ENCODE data around the gene ARHGAP40. TPM values are rescaled to one million over a fixed set of nuclear protein-coding genes. Genes with fewer than 3 reads are reported as not detected.
"Not testable (repeated sequence)": the region's sequence is repeated elsewhere in the genome, so short reads cannot be mapped to it uniquely, and the experiment has no call there.

Gene ARHGAP40
- total RNA-seq, 4 donors from 2014 or later: not detected

- no peaks in the 10 kb centered on the region for H3K4me1 ChIP-seq
- no peaks in the 10 kb centered on the region for H3K36me3 ChIP-seq
- no peak for ATAC-seq
- no peak for TF ChIP-seq POLR2A (IDR thresholded peaks at IDR 0.05)
- no peak for TF ChIP-seq CTCF (IDR thresholded peaks at IDR 0.05)
- no peak for TF ChIP-seq POLR2AphosphoS5 (IDR thresholded peaks at IDR 0.05)
- peaks cover 53% of the 10 kb centered on the region for H3K27me3 ChIP-seq
- 66 to 71% methylated on average over 3 of the region's 3 CpGs for whole genome bisulfite sequencing, 2 donors (ENCODE audit: low coverage in 1 of 2)
- H3K27ac ChIP-seq: no peak overlapping the region
- no peaks in the 10 kb centered on the region for H3K9me3 ChIP-seq
- H3K4me3 ChIP-seq: no peak overlapping the region
These were observed 11.5 kb upstream of the ARHGAP40 start for GRCh38 chr20:38589967-38590675.

- ATAC-seq: no peak
- H3K4me3 ChIP-seq: no peak overlapping the region
- TF ChIP-seq POLR2AphosphoS5 (IDR thresholded peaks at IDR 0.05) (no peak), CTCF (IDR thresholded peaks at IDR 0.05) (no peak)
- H3K4me1 ChIP-seq: no peaks in the 10 kb centered on the region
- peaks cover 49% of the 10 kb centered on the region for H3K27me3 ChIP-seq
- no peaks in the 10 kb centered on the region for H3K9me3 ChIP-seq
- no peaks in the 10 kb centered on the region for H3K36me3 ChIP-seq
- H3K27ac ChIP-seq: no peak overlapping the region
- 75 to 100% methylated on average over 3 to 5 of the region's 18 CpGs for WGBS, 2 donors (ENCODE audit: low coverage in 1 of 2)
These were observed 10.7 kb upstream of the ARHGAP40 start for GRCh38 chr20:38590676-38591473.

GRCh38 chr20:38591474-38592410 lies 9.9 kb upstream of the ARHGAP40 start:
- Histone ChIP-seq H3K4me1 (no peaks in the 10 kb centered on the region), H3K27me3 (peaks cover 42% of the 10 kb centered on the region), H3K9me3 (no peaks in the 10 kb centered on the region), H3K4me3 (no peak overlapping the region), H3K36me3 (no peaks in the 10 kb centered on the region), H3K27ac (no peak overlapping the region)
- TF ChIP-seq POLR2AphosphoS5 (IDR thresholded peaks at IDR 0.05) (no peak), POLR2A (IDR thresholded peaks at IDR 0.05) (no peak), CTCF (IDR thresholded peaks at IDR 0.05) (no peak), EP300 (IDR thresholded peaks at IDR 0.05) (no peak)
- WGBS, 2 donors (ENCODE audit: low coverage in 1 of 2): 69 to 89% methylated on average over 7 to 11 of the region's 21 CpGs
- no peak for ATAC-seq

GRCh38 chr20:38592411-38592790 lies 9.2 kb upstream of the ARHGAP40 start:
- not testable (repeated sequence) for H3K27ac ChIP-seq, ATAC-seq, H3K4me1 ChIP-seq, H3K4me3 ChIP-seq, H3K36me3 ChIP-seq, H3K9me3 ChIP-seq
- 60 to 83% methylated on average over 2 to 3 of the region's 3 CpGs for WGBS, 2 donors (ENCODE audit: low coverage in 1 of 2)
- H3K27me3 ChIP-seq: peaks cover 36% of the 10 kb centered on the region

GRCh38 chr20:38594281-38594680 lies 7.3 kb upstream of the ARHGAP40 start:
- not testable (repeated sequence) for H3K4me3 ChIP-seq, H3K4me1 ChIP-seq, H3K36me3 ChIP-seq, H3K9me3 ChIP-seq, H3K27ac ChIP-seq, ATAC-seq
- H3K27me3 ChIP-seq: peaks cover 23% of the 10 kb centered on the region
- whole genome bisulfite sequencing, 2 donors (ENCODE audit: low coverage in 1 of 2): 53 to 57% methylated on average over 9 to 12 of the region's 12 CpGs

GRCh38 chr20:38595886-38596285 lies 5.7 kb upstream of the ARHGAP40 start:
- H3K4me1 ChIP-seq, H3K9me3 ChIP-seq, H3K4me3 ChIP-seq, H3K36me3 ChIP-seq, H3K27ac ChIP-seq, ATAC-seq: not testable (repeated sequence)
- 83% methylated on average over 2 of the region's 15 CpGs; no CpG with 5 or more reads in 1 of the 2 donors for WGBS, 2 donors (ENCODE audit: low coverage in 1 of 2)
- peaks cover 33% of the 10 kb centered on the region for H3K27me3 ChIP-seq
